Right hindlimb (tissue), 1 donor: ENCODE data around the gene ARHGEF25.
"Not testable (repeated sequence)": the region's sequence is repeated elsewhere in the genome, so short reads cannot be mapped to it uniquely, and the experiment has no call there.

ENCODE experiments used
- DNase-seq: peaks from one replicate; pipeline ENCODE4 v3.0.0-alpha.2; 2018

ARHGEF25 gene

DNA sequence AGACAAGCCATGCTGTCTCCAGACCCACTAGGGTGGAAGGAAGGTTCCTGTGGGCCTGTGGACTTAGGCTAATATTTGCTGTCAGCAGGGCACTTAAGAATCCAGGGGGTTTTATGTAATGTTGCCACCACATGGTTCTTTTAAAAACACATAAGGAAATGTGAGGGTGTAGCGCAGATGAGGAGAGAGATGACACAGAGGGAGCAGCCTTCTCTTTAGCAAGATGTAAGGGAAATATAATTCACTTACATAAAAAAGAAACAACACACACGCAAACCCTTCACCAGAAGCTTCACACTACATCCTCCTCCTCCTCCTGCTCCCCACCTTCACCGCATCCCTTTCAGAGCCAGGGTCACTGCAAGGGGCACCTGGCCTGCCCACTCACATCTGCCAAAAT, 25.1 kb upstream of the ARHGEF25 start:
- no peak for DNase-seq

GRCh38 chr12:57586832-57587429, 24.3 kb upstream of the ARHGEF25 start:
- DNase-seq = no peak

DNA sequence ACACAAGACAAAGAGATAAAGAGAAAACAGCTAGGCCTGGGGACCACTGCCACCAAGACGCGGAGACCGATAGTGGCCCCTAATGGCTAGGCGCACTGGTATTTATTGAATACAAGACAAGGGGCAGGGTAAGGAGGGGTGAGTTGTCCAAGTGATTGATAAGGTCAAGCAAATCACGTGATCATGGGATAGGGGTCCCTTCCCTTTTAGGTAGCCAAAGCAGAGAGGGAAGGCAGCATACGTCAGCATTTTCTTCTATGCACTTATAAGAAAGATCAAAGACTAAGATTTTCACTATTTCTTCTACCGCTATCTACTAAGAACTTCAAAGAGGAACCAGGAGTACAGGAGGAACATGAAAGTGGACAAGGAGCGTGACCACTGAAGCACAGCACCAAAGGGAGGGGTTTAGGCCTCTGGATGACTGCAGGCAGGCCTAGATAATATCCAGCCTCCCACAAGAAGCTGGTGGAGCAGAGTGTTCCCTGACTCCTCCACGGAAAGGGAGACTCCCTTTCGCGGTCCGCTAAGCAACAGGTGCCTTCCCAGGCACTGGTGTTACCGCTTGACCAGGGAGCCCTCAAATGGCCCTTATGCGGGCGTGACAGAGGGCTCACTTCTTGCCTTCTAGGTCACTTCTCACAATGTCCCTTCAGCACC, 22.2 kb upstream of the ARHGEF25 start:
- not testable (repeated sequence) for DNase-seq

DNA sequence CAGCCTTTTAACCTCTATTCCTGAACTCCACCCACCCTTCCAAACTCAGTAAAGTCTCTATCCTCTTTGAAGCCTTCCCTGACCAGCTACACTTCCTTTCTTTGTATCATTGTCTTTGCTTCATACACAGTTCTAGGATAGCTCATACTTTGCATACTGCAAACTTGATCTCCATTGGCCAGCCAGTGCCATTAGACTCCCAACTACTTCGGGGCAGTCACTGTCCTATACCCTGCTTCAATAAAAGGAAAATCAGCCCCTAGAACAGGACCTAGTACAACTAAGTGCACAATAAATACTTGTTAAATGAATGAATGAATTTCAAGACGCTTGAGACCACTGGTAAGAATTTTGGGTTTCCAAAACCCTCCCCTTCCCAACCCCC, 20.8 kb upstream of the ARHGEF25 start:
- DNase-seq = no peak

- DNase-seq = peak; percentile 75
Observed at GRCh38 chr12:57590864-57591781, 20.1 kb upstream of the ARHGEF25 start, which contains the start of gene PIP4K2C. Gene PIP4K2C (plus strand): TSS chr12:57591192. CDS start chr12:57591290, 98 bp downstream.

DNA sequence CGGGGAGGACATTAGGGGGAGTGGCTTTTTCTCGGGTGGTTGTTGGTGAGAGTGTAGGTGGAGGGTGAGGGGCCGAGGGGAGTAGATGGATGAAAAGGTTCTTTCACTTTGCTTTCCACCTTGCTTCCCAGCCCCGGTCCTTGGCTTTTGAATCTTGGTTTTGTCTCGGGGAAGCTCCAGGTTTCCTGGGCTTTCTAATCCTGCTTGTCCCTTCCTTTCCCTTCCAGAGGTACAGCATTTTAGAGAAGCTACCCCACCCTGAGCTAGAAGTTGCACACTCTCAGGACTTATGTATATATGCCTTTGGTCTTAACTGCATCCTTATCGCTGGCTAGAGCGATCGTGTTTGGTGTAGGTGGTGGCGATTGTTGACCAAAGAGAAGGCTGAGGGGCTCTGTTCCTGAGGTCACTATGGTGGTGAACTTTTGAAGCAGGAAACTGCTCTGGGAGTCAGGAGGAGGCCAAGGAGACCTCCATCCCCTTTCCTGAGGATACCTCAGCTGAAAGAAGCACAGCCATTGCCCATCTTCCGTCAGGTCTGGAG, 19.4 kb upstream of the ARHGEF25 start:
- DNase-seq = no peak

- DNase-seq = no peak
Observed at GRCh38 chr12:57592551-57593165, 18.6 kb upstream of the ARHGEF25 start.

DNA sequence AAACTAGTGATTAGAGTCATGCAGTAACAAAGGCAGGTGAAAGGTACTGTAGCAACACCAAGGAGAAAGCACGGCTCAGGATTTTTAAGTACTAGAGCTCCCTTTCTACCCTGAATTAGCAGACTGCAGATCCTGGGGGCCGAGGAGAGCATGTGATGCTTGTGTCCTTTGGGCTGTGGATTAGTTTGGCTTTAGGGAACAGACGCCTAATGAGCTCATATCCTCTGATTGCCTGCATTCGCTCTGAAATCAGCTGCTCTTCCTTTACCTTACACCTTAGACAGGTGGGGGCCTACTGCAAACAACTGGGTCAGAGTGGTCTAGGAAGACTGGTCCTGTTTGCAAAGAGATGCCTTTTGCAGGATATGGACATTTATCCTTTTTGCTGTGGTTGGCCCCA, 18.0 kb upstream of the ARHGEF25 start:
- no peak for DNase-seq

DNA sequence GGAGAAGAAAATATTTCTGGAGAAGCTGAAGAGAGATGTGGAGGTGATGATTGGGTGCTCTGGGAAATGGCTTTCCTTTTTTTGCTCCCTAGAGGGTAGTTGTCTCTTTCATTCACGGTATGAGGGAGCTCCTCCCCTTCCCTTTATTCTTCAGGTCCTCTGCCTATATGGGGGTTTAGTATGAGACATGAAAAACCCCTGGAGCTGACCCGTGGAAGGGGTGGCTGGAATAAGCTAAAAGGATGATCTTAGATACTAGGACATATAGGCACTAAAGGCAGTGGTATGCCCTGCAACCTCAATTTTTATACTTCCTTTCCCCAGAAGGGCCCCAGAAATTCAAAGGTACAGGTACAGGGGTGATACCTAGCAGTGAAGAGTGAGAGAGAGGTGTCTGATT, 10.8 kb upstream of the ARHGEF25 start:
- no peak for DNase-seq

- no peak for DNase-seq
Observed at GRCh38 chr12:57602544-57602943, 8.7 kb upstream of the ARHGEF25 start.

GRCh38 chr12:57603324-57603723, 7.9 kb upstream of the ARHGEF25 start:
- DNase-seq = no peak

- DNase-seq = peak; percentile 89
Observed at GRCh38 chr12:57603815-57604453, 7.3 kb upstream of the ARHGEF25 start.

DNA sequence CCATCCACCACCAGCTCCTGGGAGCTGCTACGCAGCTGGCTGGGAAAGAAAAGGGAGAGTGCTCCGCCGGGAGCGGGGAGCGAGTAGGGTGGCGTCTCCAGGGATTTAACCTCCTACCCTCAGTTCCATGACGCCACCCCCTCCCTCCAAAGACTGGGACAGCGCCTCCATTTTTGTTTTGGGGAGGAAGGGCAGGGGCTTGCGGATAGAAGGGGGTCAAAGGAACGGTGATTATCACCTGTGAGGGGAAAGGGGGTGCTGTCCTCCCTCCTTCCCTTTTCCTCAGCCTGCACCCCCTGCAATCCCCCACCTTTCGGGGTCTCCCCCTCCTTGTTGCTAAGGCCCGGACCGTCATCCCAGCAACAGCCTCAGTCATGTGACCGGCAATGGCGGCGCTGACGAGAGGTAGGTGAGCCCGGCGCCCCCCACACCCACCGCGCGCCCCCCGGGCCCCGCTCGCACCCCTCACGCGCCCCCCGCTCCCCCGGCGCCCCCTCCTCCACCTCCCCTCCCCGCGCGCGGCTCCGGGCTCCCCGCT, 6.7 kb upstream of the ARHGEF25 start, which contains the start of gene DTX3:
Gene DTX3 (plus strand): TSS at position 371 of the 538 bp plus-strand sequence. CDS start 1,694 bp downstream, outside the sequence.
- peak; percentile 69 for DNase-seq

DNA sequence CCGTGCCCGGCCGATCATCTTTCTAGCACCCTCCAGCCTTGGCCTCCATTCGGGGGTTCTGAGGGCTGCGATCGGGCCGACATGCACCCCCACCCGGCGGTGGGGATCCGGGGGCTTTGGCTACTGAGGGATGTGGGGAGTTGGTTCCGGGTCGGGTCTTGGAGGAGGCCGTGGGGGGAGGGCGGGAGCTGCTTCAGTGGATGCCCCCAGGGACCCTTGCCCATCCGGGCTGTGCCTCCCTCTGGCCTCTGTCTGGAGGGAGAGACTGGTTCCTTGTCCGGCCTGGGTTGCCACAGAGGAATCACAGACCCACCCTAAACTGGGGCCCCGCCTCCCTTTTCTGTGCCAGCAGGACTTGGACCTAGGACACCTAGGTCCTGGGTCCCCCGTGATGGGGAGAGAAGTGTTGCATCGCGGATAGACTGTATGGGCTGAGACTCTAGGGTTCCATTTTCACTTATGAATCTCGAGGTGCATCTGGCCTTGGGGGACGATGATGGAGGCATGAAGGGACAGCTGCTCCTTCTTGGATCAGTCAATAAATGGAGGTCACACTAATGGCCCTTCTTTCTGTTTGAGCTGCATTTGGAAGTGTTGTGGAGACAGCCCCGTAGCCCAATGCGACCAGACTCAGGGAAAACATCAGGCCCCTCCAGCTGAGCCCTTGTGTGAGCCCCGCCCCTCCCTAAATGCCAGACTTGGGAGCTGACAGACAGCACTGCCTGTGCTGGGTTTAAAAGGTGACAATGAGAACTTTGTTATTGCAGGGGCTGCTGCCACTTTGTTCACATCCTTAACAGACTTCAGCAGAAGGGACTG, 6.0 kb upstream of the ARHGEF25 start:
- peak; percentile 63 for DNase-seq

DNA sequence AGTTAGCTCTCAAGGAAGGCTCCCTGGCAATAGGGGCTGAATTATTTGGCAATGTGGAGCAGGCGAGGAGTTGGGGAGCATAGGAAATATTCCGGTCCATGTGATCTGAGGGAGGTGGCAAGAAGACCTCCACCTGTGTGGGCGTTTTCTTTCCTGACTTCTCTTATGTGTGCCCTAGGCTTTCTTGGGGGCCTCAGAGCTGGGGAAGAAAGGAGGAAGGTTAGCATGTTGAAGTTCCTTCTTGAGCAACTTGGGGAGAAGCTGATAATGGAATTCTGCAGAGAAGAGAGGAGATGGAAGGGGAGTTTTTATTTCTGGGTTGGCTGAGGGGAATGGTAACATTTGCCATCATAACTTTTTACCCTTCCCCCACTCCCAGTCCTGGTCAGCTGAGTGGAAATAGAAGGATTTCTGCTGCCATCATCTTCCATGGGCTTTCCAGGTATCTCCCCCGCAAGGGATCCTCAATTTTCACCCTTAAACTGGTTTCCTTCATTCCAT, 5.4 kb upstream of the ARHGEF25 start:
- DNase-seq = no peak

- DNase-seq = no peak
Observed at GRCh38 chr12:57606399-57606798, 4.8 kb upstream of the ARHGEF25 start.

- DNase-seq = no peak
Observed at GRCh38 chr12:57606821-57607220, 4.4 kb upstream of the ARHGEF25 start.

- DNase-seq = no peak
Observed at GRCh38 chr12:57607958-57608663, 3.1 kb upstream of the ARHGEF25 start.

DNA sequence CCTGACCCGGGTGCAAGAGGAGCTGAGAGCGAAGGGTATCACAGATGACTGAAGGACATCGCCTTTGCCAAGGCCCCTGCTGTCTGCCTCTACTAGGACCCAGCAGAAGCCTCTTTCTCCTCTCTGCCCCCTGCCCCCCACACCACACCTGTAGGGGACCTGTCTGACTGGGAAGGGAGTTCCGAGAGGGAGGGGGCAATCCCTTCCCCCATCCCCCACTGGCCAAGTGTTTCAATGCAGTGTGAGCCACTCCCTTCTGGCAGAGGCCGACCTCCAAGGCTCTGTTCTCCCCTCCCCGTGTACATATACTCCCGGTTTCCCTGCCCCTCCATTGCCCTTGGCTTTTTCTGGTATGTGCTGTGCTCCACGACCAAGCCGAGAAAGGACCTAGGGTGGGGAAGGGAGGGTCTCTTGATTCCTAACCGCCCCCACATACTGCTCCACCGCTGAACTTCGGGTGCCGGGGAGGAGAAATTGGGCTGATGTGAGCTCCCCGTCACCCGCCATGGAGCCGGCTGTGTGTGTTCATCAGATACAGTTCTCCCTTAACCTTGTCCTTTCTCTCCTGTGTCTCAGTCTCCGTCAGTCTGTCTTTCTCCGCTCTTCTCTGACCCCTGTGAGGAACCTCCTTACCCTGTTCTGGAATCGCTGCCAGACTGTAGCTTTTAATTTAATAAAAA, 2.0 kb upstream of the ARHGEF25 start:
- peak; percentile 52 for DNase-seq
